Activated CD8-positive, alpha-beta memory T cell treated with anti-CD3 and anti-CD28 coated beads, Interleukin-2, amount 50 U/mL, for 1 hour (primary cell): Measurements from ENCODE around the gene NRG3.

Experiments used
- DNase-seq: peaks from one replicate; pipeline ENCODE4 v3.0.0-alpha.2; 2020; ENCODE audit errors: extremely low read depth

The NRG3 gene

DNA sequence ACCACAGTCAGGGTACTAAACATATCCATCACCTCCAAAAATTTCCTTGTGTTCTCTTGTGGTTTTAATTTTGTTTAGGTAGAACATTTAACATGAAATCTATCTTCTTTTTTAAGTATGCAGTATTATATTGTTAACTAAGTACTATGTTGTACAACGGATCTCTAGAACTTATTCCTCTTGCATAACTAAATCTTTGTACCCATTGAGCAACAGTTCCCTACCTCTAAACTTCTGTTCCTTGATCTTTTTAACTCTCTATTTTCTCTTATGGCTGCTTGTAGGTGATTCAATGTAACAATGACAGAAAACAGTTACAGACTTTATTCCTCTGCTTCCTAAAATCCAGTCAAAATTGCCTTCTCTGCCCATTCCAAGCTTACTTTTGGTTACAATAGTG, 9.9 kb downstream of the NRG3 start:
- DNase-seq: no peak

GRCh38 chr10:81885491-81885890, 10.5 kb downstream of the NRG3 start:
- no peak for DNase-seq

GRCh38 chr10:81886939-81887338, 11.9 kb downstream of the NRG3 start:
- no peak for DNase-seq

GRCh38 chr10:81889181-81889769, 14.3 kb downstream of the NRG3 start:
- no peak for DNase-seq

DNA sequence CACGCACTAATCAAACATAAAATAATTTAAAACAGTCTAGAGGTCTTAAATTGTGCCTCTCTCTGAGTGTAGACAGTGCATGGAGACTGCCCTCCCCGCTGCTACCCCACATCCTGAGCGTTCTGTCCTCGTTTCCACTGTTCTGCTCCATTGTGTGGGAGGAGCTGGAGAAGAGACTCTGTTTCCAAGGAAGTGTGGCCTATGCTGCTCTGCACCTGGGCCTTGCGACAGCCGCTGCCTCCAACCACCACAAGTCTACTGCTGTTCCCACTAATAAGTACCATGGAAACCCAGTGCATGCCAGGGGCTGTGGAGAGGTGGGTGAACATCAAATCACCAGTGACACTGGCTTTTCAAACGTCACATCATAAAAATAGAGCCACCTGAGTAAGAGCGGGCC, 19.6 kb downstream of the NRG3 start:
- no peak for DNase-seq

DNA sequence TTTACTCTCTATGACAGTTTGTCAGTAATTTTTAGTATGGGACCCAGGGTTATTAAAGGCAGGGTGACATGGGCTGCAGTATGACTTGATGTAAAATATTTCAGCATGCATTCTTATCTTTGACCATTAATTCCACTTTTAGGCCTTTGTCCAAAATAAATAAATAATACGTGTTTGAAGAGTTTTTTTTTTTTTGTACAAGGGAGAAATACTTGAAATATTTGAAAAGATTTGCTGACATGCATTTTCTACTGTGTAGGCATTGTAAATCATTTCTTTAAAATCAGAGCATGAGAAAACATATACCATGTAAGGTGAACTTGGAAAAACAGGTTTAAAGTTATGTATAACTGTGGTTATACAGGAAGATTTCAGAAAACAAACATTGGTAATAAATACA, 23.5 kb downstream of the NRG3 start:
- no peak for DNase-seq

- no peak for DNase-seq
Observed at GRCh38 chr10:81900989-81901388, 26.0 kb downstream of the NRG3 start.

GRCh38 chr10:81903472-81903871, 28.5 kb downstream of the NRG3 start:
- no peak for DNase-seq

DNA sequence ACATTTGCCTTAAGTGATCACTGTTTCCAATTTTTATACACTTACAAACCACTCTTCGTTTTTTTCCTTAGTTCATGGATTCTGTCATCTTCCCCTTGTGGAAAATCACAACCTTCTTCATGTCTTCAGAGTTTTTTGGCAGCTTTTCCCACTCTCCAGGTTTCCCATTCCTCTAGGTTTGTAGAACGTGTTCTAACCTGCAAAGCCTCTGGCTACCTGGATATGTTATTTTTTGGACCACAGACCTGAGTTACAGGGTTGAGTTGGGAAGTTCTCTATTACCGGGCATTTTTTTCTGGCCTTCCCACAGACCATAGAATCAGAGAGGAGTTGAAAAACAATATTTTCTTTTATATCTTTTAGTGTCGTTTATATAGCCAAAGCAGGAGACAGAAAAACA, 30.2 kb downstream of the NRG3 start:
- DNase-seq: no peak

- DNase-seq: no peak
Observed at GRCh38 chr10:81909453-81909852, 34.5 kb downstream of the NRG3 start.

DNA sequence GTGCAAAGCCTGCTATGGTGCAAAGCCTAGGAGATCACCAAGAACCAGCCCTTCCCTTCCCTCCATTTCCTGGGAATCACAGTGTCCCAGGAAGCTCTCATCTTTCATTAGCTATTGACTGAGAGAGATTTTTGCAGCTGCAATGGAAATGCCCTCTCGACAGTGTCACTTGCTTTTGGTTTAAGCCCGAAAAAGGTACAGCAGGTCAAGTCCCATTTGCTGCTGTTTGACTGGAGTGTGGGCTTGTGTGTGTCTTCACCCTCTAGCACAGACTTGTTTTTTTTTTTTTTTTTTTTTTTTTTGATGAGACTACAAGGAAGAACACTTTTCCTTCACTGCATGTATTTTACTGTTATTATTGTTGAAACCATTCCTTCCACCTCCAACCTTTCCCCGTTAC, 36.3 kb downstream of the NRG3 start:
- no peak for DNase-seq

DNA sequence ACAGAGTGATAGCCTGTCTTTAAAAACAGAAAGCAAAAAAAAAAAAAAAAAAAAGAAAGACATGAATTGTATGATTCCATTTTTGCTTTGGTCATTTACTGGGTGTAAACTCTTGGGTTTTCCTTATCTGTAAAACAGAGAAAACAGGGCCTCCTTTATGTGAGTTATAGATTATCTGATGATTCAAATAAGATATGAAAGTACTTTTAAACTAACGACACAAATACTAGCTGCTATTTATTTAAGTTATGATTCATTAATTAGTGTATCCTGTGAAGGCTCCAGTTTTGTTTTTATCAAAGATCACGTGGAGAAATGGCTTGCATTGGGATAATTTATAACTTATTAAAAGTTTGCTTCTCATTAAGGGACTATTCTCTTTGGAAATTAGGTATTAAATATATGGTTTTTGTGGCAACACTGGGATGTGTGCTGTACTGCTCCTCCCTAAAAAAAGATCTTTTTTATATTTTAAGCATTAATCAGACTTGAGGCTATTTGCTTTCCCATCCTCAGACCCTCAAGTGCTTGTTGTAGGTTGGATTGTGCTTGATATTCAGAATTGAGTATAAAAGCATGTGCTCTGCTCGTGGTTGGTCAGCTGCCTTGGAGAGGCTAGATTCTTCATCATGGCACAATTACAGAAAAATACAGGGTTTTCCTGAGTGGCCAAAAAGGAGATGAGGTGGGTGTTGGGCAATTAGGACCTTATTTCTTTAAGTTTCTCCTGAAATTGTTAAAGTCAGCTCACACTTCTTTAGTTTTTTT, 39.9 kb downstream of the NRG3 start:
- DNase-seq: no peak

DNA sequence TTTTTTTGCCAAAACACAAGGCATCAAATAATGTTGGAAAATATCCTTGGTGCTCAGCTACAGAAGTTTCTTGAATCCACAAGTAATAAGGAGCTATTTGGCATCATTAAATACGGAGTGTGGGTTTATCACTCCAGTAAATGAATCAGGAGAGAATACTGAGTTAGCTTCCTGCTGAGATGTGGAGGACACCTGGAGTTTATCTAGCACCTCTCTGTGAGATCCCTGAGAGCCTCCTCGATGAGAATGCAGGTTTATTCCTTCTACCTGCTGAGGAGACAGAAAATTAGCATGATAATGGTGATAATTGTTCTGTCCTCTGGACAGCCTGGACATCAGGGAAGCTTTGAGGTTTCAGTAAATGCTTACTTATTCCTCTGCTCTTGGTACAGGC, 40.5 kb downstream of the NRG3 start:
- DNase-seq: no peak

GRCh38 chr10:81917666-81918065, 42.7 kb downstream of the NRG3 start:
- no peak for DNase-seq

DNA sequence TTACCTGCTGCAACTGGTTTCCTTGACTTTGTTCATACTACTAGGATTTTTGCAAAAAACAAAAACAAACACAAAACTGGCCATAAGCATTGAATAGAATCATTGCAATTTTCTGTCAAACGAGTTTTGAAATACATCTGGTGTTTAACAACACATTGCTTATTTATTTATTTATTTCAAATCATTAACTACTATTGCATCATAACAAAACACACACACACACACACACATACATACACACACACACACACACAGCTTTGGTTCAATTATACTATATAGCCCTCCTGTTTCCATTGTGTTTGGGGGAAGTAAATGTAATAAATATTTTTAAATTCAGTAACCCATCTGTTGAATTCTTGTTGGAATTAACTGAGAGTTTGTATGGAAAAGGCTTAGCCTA, 43.8 kb downstream of the NRG3 start:
- DNase-seq: no peak

DNA sequence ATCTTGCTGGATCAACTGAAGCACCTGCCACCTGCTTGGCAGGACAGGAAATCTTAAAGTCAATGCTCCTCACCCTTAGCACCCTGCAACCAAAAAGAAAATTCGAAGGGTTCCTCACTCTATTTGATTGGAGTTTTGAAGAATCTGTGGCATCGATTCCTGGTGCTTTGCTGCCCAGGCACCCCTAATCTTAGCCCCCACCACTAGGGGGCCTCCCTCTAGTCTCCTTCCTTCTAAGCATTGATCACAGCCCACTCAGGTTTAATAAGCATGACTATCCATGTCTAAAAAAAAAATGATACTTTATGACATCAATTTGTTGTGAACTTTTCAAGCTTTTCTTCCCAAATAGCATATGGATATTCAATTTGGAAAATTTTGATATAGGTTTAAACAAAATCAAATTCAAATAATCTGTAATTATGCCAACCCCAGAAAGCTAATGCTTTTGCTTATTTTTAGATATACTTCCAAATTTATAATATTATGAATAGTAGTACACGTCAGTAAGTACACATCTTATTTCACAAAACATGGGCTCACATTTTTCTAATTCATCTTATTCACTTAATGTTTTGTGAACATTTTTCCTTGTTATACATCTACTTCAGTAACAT, 45.3 kb downstream of the NRG3 start:
- DNase-seq: no peak

GRCh38 chr10:81928119-81928518, 53.1 kb downstream of the NRG3 start:
- DNase-seq: no peak

DNA sequence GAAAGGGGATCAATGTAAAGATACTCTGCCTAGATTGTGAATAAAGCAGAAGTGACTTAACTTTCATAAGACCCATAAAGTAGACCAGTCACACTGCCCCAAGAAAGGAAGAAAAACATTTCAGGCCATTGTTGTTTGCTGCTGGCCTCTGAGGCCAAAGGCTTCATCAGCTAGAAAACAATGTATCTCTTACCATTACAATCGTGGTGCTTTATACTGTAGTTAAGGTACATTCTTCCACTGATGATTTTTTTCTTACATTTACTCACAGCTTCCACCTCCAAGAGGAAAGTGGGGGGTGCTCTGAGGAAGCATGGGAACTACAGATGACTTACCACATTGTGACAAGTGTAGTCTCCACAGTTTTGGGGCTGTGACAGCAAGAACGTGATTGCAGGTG, 68.6 kb downstream of the NRG3 start:
- no peak for DNase-seq

DNA sequence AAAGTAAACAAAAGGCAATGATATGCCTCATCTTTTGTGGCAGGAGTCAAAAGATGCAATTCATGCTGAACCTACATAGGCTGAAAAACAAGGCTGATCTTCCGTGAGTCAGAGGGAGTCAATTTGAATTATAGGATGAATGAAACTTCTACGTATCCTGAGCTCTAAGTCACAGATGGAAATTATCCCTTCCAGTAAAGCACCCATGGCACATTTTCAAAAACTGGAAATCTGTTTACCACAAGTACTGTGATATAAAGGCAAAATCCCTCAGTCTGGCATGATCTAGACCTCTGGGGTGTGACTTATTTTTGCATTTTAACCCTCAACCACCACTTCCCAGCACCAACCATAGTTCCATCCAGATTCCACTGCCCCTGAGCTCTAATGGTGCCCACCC, 69.6 kb downstream of the NRG3 start:
- no peak for DNase-seq

DNA sequence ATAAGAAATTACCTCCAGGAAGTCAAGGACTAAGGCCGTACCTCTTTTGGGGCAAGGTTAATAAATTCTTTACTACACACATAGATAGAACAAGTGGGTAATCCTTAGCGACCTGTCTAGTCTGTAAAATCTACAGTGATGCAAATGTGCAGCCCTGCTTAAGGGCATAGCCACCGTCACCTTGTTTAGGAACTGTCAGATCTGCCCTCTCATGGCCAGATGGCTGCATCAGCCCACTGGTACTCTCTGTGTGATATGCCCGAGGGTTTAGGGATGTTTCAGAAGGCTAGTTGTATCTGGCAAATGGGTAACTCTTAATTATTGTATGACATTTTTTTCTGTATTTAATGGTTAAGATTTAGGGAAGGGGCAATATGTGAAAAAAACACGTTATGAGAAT, 74.3 kb downstream of the NRG3 start:
- no peak for DNase-seq

- no peak for DNase-seq
Observed at GRCh38 chr10:81950358-81950757, 75.4 kb downstream of the NRG3 start.

GRCh38 chr10:81953420-81953819, 78.4 kb downstream of the NRG3 start:
- no peak for DNase-seq

GRCh38 chr10:81957976-81958375, 83.0 kb downstream of the NRG3 start:
- no peak for DNase-seq
